GM12801 (cell line): ENCODE results near the gene RIC3.

Experiments
- CTCF ChIP-seq: IDR thresholded peaks from one replicate; pipeline ENCODE4 v1.5.1; 2011; ENCODE audit warnings: control low read depth; ENCODE audit not compliant: insufficient read length; ENCODE audit errors: extremely low read depth

The RIC3 gene

GRCh38 chr11:8108421-8108820, 60.4 kb downstream of the RIC3 start:
- no peak for TF ChIP-seq CTCF

GRCh38 chr11:8107642-8108041, 61.2 kb downstream of the RIC3 start:
- TF ChIP-seq CTCF: no peak

GRCh38 chr11:8106679-8107078, 62.1 kb downstream of the RIC3 start:
- no peak for TF ChIP-seq CTCF

DNA sequence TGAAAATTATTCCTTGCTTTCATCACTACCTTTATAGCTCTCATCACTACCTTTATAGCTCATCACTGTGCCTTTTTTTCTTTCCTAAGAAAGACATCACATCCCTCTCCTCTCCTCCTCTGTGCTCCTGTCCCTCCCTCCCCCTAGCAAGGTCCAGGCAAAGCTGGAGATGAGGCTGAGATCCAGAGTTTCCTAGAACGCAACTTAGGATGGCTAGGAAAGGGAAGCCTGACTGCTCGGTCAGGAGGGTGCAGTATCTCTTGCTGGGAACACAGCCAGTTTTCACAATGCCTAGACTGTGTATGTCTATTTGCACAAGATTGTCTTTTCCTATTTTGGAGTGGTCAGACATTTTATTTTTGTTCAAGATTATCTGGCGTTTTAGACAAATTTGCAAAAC, 63.2 kb downstream of the RIC3 start:
- no peak for TF ChIP-seq CTCF

GRCh38 chr11:8105133-8105532, 63.7 kb downstream of the RIC3 start:
- TF ChIP-seq CTCF: no peak

GRCh38 chr11:8103909-8104308, 64.9 kb downstream of the RIC3 start:
- no peak for TF ChIP-seq CTCF

- TF ChIP-seq CTCF: no peak
These were observed 65.9 kb downstream of the RIC3 start for GRCh38 chr11:8102965-8103364.
